Measurements from ENCODE around the gene SAPCD1.
A peak's percentile ranks its signal among the peaks of the same experiment; 100 is the strongest.

SAPCD1 gene

DNA sequence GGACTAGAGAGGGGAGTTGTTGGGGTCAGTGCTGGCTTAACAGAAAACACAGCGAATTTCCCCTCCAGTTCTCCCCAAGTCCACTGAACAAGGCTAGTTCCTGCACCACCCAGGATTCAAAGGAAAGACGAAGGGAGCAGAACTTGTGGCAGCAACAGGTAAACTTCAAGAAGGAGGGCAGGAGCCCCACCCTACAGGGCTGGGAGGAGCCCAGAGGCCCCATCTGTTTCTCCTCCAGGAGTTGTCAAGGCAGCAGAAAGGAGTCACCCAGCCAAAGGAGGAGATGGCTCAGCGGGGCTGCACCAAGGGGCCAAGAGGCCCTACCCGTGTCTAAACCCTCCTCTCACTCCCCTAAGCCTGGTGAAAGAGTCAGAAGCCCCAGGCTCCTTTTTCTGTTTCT, 1.7 kb downstream of the SAPCD1 start:
- Histone ChIP-seq H3F3A (ENCODE audit: insufficient read depth, low read length) (no peaks in the 10 kb centered on the region; the same call in 1 of the 2 replicates), H3K27ac (ENCODE audit: low read length) (peak overlapping the region; percentile 36; the same call in 1 of the 2 replicates), H3K4me3 (ENCODE audit: low read length) (no peak overlapping the region), H3K4me1 (ENCODE audit: low read length) (peaks cover 16% of the 10 kb centered on the region), H3K79me2 (ENCODE audit: low read length) (no peaks in the 10 kb centered on the region), H3K9ac (ENCODE audit: low read length) (no peak overlapping the region; the same call in 1 of the 2 replicates), H2AFZ (ENCODE audit: low read length) (no peak overlapping the region), H4K20me1 (ENCODE audit: insufficient read depth, low read length) (no peaks in the 10 kb centered on the region), H3K4me2 (ENCODE audit: low read depth, low read length) (peak overlapping the region; percentile 2; the same call in 1 of the 2 replicates), H3K9me3 (replicated peaks; ENCODE audit: insufficient read depth, low read length) (no peaks in the 10 kb centered on the region), H3K9me2 (replicated peaks; ENCODE audit: insufficient read depth, low read length) (no peaks in the 10 kb centered on the region), H3K36me3 (replicated peaks; ENCODE audit: insufficient read depth, low read length) (no peaks in the 10 kb centered on the region), H3K27me3 (replicated peaks; ENCODE audit: insufficient read depth, low read length) (no peaks in the 10 kb centered on the region)
- DNase-seq = no peak
- TF ChIP-seq EZH2 (optimal IDR thresholded peaks at IDR 0.05; ENCODE audit: low read depth, low read length) = no peak
- TF ChIP-seq EZH2phosphoT487 (IDR thresholded peaks at IDR 0.05; ENCODE audit: low read length) = no peak

GRCh38 chr6:31765559-31765909, 3.1 kb downstream of the SAPCD1 start:
- H3K9ac ChIP-seq (ENCODE audit: low read length) = no peak overlapping the region
- peaks cover 16% of the 10 kb centered on the region for H3K4me1 ChIP-seq (ENCODE audit: low read length)
- no peak for DNase-seq
- no peaks in the 10 kb centered on the region for H3K79me2 ChIP-seq (ENCODE audit: low read length)
- no peak overlapping the region for H2AFZ ChIP-seq (ENCODE audit: low read length)
- H3K9me2 ChIP-seq (replicated peaks; ENCODE audit: insufficient read depth, low read length) = no peaks in the 10 kb centered on the region
- no peak overlapping the region for H3K4me2 ChIP-seq (ENCODE audit: low read depth, low read length)
- H4K20me1 ChIP-seq (ENCODE audit: insufficient read depth, low read length) = no peaks in the 10 kb centered on the region
- no peaks in the 10 kb centered on the region for H3K27me3 ChIP-seq (replicated peaks; ENCODE audit: insufficient read depth, low read length)
- H3K27ac ChIP-seq (ENCODE audit: low read length) = no peak overlapping the region
- no peak overlapping the region for H3K4me3 ChIP-seq (ENCODE audit: low read length)
- no peak for TF ChIP-seq EZH2phosphoT487 (IDR thresholded peaks at IDR 0.05; ENCODE audit: low read length)
- no peak for TF ChIP-seq CTCF (IDR thresholded peaks at IDR 0.05; ENCODE audit: low read length)
- TF ChIP-seq EZH2 (optimal IDR thresholded peaks at IDR 0.05; ENCODE audit: low read depth, low read length) = no peak
- no peaks in the 10 kb centered on the region for H3K9me3 ChIP-seq (replicated peaks; ENCODE audit: insufficient read depth, low read length)
- H3F3A ChIP-seq (ENCODE audit: insufficient read depth, low read length) = no peaks in the 10 kb centered on the region; the same call in 1 of the 2 replicates
- no peaks in the 10 kb centered on the region for H3K36me3 ChIP-seq (replicated peaks; ENCODE audit: insufficient read depth, low read length)

DNA sequence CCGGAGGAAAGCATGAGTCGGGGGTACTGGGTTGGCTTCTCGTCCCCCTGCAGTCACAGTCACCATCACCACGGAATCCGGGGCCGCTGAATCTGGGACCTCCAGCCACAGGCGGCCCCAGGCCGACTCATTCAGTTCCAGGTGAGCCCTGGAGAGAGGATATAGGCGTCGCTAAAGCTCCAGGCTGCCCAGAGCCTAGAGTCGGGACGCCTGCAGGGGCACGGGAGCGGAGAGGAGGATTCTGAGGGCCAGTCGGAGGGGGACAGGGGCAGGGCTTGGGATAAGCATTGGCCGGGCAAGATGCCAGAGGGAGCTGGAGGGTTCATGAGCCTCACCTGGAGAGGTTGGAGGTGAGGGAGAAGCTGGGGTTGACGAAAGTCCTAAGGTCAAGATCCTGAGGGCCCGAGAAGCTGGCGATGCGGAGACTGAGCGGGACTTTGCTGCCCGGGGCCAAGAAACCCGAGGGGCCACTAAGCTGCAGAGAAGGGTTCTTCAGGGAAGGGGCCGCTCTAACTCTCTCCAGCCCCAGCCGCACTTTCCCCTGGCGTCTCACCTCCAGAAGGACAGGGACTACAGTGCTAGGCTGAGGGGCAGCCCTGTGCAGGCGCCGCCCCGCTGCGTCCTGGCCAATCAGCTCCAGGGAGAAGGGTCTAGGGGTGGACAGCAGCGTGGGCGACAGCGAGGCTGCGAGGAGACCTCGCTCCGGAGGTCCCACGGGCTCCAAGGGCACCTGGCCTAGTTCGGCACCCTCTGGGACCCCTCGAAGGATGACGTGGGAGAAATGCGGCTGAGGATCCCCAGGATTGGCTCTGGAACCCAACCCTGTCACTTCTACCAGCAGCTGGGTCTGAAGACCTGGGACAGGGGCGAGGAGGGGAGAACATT, 3.7 kb downstream of the SAPCD1 start:
- DNase-seq = no peak
- TF ChIP-seq EZH2phosphoT487 (IDR thresholded peaks at IDR 0.05; ENCODE audit: low read length) (no peak), CTCF (IDR thresholded peaks at IDR 0.05; ENCODE audit: low read length) (no peak), EZH2 (optimal IDR thresholded peaks at IDR 0.05; ENCODE audit: low read depth, low read length) (no peak)
- H3K4me3 ChIP-seq (ENCODE audit: low read length) = no peak overlapping the region
- no peak overlapping the region for H3K9ac ChIP-seq (ENCODE audit: low read length)
- no peaks in the 10 kb centered on the region for H3K36me3 ChIP-seq (replicated peaks; ENCODE audit: insufficient read depth, low read length)
- peaks cover 16% of the 10 kb centered on the region for H3K4me1 ChIP-seq (ENCODE audit: low read length)
- H4K20me1 ChIP-seq (ENCODE audit: insufficient read depth, low read length) = no peaks in the 10 kb centered on the region
- no peaks in the 10 kb centered on the region for H3K27me3 ChIP-seq (replicated peaks; ENCODE audit: insufficient read depth, low read length)
- no peak overlapping the region for H2AFZ ChIP-seq (ENCODE audit: low read length)
- no peaks in the 10 kb centered on the region for H3K9me3 ChIP-seq (replicated peaks; ENCODE audit: insufficient read depth, low read length)
- no peaks in the 10 kb centered on the region for H3K79me2 ChIP-seq (ENCODE audit: low read length)
- peaks cover 3% of the 10 kb centered on the region; the same call in 1 of the 2 replicates for H3F3A ChIP-seq (ENCODE audit: insufficient read depth, low read length)
- no peak overlapping the region for H3K27ac ChIP-seq (ENCODE audit: low read length)
- H3K9me2 ChIP-seq (replicated peaks; ENCODE audit: insufficient read depth, low read length) = no peaks in the 10 kb centered on the region
- H3K4me2 ChIP-seq (ENCODE audit: low read depth, low read length) = no peak overlapping the region
